HG03432 (cell line): Measurements from ENCODE around the gene PUS1.
"Not testable (repeated sequence)": the region's sequence is repeated elsewhere in the genome, so short reads cannot be mapped to it uniquely, and the experiment has no call there.

ENCODE experiments used
- ATAC-seq: cut with Tn5 transposase; IDR thresholded peaks from one replicate; pipeline ENCODE4 v1.9.1; 2021; ENCODE audit warnings: mild to moderate bottlenecking, moderate library complexity; ENCODE audit not compliant: unreplicated experiment

PUS1 gene

GRCh38 chr12:131933387-131933786, 4.3 kb downstream of the PUS1 start:
- ATAC-seq, result no peak

- ATAC-seq, result no peak
Measured at GRCh38 chr12:131934535-131934934, 5.5 kb downstream of the PUS1 start.

GRCh38 chr12:131938082-131938481, 9.0 kb downstream of the PUS1 start:
- ATAC-seq, result no peak

GRCh38 chr12:131939007-131939406, 9.9 kb downstream of the PUS1 start:
- no peak for ATAC-seq

- ATAC-seq, result no peak
Measured at GRCh38 chr12:131940141-131940547, 11.1 kb downstream of the PUS1 start.

GRCh38 chr12:131941116-131941986, 12.3 kb downstream of the PUS1 start:
- no peak for ATAC-seq

- ATAC-seq, result no peak
Measured at GRCh38 chr12:131941987-131942341, 12.9 kb downstream of the PUS1 start.

GRCh38 chr12:131942671-131943070, 13.6 kb downstream of the PUS1 start:
- no peak for ATAC-seq

GRCh38 chr12:131943389-131943788, 14.3 kb downstream of the PUS1 start:
- ATAC-seq, result no peak

GRCh38 chr12:131943876-131944275, 14.8 kb downstream of the PUS1 start:
- no peak for ATAC-seq

- ATAC-seq, result no peak
Measured at GRCh38 chr12:131944601-131945251, 15.7 kb downstream of the PUS1 start.

- no peak for ATAC-seq
Measured at GRCh38 chr12:131946757-131947156, 17.7 kb downstream of the PUS1 start.

GRCh38 chr12:131947482-131948027, 18.5 kb downstream of the PUS1 start:
- no peak for ATAC-seq

GRCh38 chr12:131948166-131948712, 19.2 kb downstream of the PUS1 start:
- ATAC-seq, result no peak

GRCh38 chr12:131948713-131949430, 19.8 kb downstream of the PUS1 start:
- ATAC-seq, result not testable (repeated sequence)

GRCh38 chr12:131949431-131950181, 20.5 kb downstream of the PUS1 start, which contains the start of gene EP400:
EP400 (plus strand) TSS chr12:131949942; CDS start chr12:131960620, 10,678 bp downstream.
- ATAC-seq, result peak; percentile 92

GRCh38 chr12:131950182-131950913, 21.3 kb downstream of the PUS1 start:
- peak; percentile 34 for ATAC-seq

- not testable (repeated sequence) for ATAC-seq
Measured at GRCh38 chr12:131953810-131954209, 24.7 kb downstream of the PUS1 start.

- not testable (repeated sequence) for ATAC-seq
Measured at GRCh38 chr12:131954460-131954859, 25.4 kb downstream of the PUS1 start.
